H1 (cell line): ENCODE results near the gene RELA. TPM values are rescaled to one million over a fixed set of nuclear protein-coding genes. Genes with fewer than 3 reads are reported as not detected.

ENCODE experiments used
- CTCF ChIA-PET: fragments of 300-600 bp; sonication (Branson Sonifier 250); formaldehyde crosslinking; loops from one replicate; lab custom pipeline; 2021; ENCODE audit not compliant: partially characterized antibody; lab: Charles Lee
- POLR2A ChIA-PET: fragments of 300-600 bp; sonication (Branson Sonifier 250); formaldehyde crosslinking; loops from one replicate; lab custom pipeline; 2021; ENCODE audit warnings: inconsistent platforms; ENCODE audit not compliant: partially characterized antibody; lab: Charles Lee
- DNase-seq, 2 experiments: peaks; one replicate each; pipeline versions ENCODE4 v3.0.0 to v3.0.0-alpha.2; 2010 to 2022; ENCODE audit warnings: low spot score in 2 of 2, low read depth in 1 of 2, mixed read lengths in 1 of 2
- FAIRE-seq: peaks from 2 replicates; lab custom pipeline; 2011; peaks lifted over from hg19 to GRCh38; lab: Jason Lieb, UNC
- H2AFZ ChIP-seq: 2 replicates; pipeline ENCODE4 v1.8.1; 2012; ENCODE audit warnings: low read length, inconsistent platforms
- H2AK5ac ChIP-seq: 2 replicates; pipeline ENCODE4 v1.6.1; 2013; ENCODE audit warnings: low read depth, low read length
- H2BK120ac ChIP-seq: replicated peaks from 2 replicates; pipeline ENCODE3; 2013; ENCODE audit warnings: low read depth, low read length, inconsistent platforms
- H2BK12ac ChIP-seq: 2 replicates; pipeline ENCODE4 v1.6.1; 2013; ENCODE audit warnings: low read depth, low read length
- H2BK15ac ChIP-seq: 2 replicates; pipeline ENCODE4 v1.6.1; 2013; ENCODE audit warnings: low read length
- H2BK20ac ChIP-seq: 2 replicates; pipeline ENCODE4 v1.6.1; 2013; ENCODE audit warnings: low read length
- H2BK5ac ChIP-seq: 2 replicates; pipeline ENCODE4 v1.6.1; 2013; ENCODE audit warnings: low read depth, low read length
- H3K14ac ChIP-seq: 2 replicates; pipeline ENCODE4 v1.6.1; 2013; ENCODE audit warnings: inconsistent platforms; ENCODE audit not compliant: insufficient read length
- H3K18ac ChIP-seq: 2 replicates; pipeline ENCODE4 v1.6.1; 2013; ENCODE audit warnings: low read length; ENCODE audit errors: extremely low read depth
- H3K23ac ChIP-seq: 2 replicates; pipeline ENCODE4 v1.6.1; 2013; ENCODE audit warnings: inconsistent platforms; ENCODE audit not compliant: insufficient read length
- H3K23me2 ChIP-seq: 2 replicates; pipeline ENCODE4 v1.6.1; 2013; ENCODE audit warnings: low read depth, low read length
- H3K27ac ChIP-seq: 2 replicates; pipeline ENCODE4 v1.6.1; 2011; ENCODE audit warnings: low read depth, low read length, inconsistent platforms
- H3K27me3 ChIP-seq, 4 experiments: replicated peaks in 1 of 4; 1 replicate in 1 of 4; 2 replicates in 3 of 4; pipeline versions ENCODE4 v1.6.1 to v1.8.1; 2011 to 2013; ENCODE audit warnings: low read length in 3 of 4, mild to moderate bottlenecking in 3 of 4, inconsistent platforms in 2 of 4, mixed read lengths in 2 of 4, moderate library complexity in 1 of 4; ENCODE audit not compliant: control insufficient read depth in 3 of 4, insufficient read depth in 3 of 4; ENCODE audit errors: extremely low read depth in 1 of 4
- H3K36me3 ChIP-seq, 4 experiments: 2 replicates each; pipeline versions ENCODE4 v1.6.1 to v1.8.1; 2011 to 2013; ENCODE audit warnings: mild to moderate bottlenecking in 4 of 4, low read length in 3 of 4, moderate library complexity in 2 of 4, control low read depth in 1 of 4, inconsistent platforms in 1 of 4; ENCODE audit not compliant: insufficient read depth in 4 of 4, control insufficient read depth in 2 of 4
- H3K4ac ChIP-seq: replicated peaks from 2 replicates; pipeline ENCODE3; 2013; ENCODE audit warnings: low read length, low read depth, mixed read lengths, inconsistent platforms; ENCODE audit not compliant: insufficient read length
- H3K4me1 ChIP-seq, 4 experiments: replicated peaks in 1 of 4; 1 replicate in 1 of 4; 2 replicates in 3 of 4; pipeline versions ENCODE4 v1.6.1 to v1.8.1; 2011 to 2013; ENCODE audit warnings: low read length in 3 of 4, inconsistent platforms in 2 of 4, mixed read lengths in 1 of 4; ENCODE audit not compliant: insufficient read depth in 4 of 4, control insufficient read depth in 3 of 4
- H3K4me2 ChIP-seq, 2 experiments: 2 replicates each; pipeline versions ENCODE4 v1.6.1 to v1.8.1; 2011 to 2013; ENCODE audit warnings: low read depth in 2 of 2, low read length in 2 of 2, control low read depth in 1 of 2, inconsistent platforms in 1 of 2, mild to moderate bottlenecking in 1 of 2; ENCODE audit not compliant: insufficient read depth in 1 of 2
- H3K4me3 ChIP-seq, 4 experiments: fragments of 200-600, 300-600 bp in 1 of 4; sonication (generic), shearing (Covaris generic), sonication (Bioruptor Twin) in 1 of 4; 2 replicates each; pipeline versions ENCODE4 v1.5.1 to v1.8.1; 2011 to 2016; ENCODE audit warnings: low read length in 4 of 4, low read depth in 3 of 4, control low read depth in 2 of 4, inconsistent platforms in 2 of 4, mild to moderate bottlenecking in 2 of 4, mixed read lengths in 1 of 4, moderate library complexity in 1 of 4; ENCODE audit not compliant: insufficient read depth in 2 of 4; ENCODE audit errors: extremely low read depth in 1 of 4
- H3K56ac ChIP-seq: replicated peaks from 2 replicates; pipeline ENCODE3; 2013; ENCODE audit warnings: low read depth, mild to moderate bottlenecking, mixed read lengths, low read length, inconsistent platforms; ENCODE audit not compliant: insufficient read length
- H3K79me1 ChIP-seq: 2 replicates; pipeline ENCODE4 v1.6.1; 2013; ENCODE audit warnings: low read depth, low read length, control low read depth
- H3K79me2 ChIP-seq, 2 experiments: 2 replicates each; pipeline versions ENCODE4 v1.6.1 to v1.8.1; 2012 to 2013; ENCODE audit warnings: low read length in 2 of 2, mild to moderate bottlenecking in 2 of 2, inconsistent platforms in 1 of 2; ENCODE audit not compliant: insufficient read depth in 2 of 2, control insufficient read depth in 1 of 2
- H3K9ac ChIP-seq, 4 experiments: replicated peaks in 1 of 4; 1 replicate in 1 of 4; 2 replicates in 3 of 4; pipeline versions ENCODE4 v1.6.1 to v1.8.1; 2011 to 2013; ENCODE audit warnings: low read depth in 3 of 4, low read length in 3 of 4, control low read depth in 2 of 4, mild to moderate bottlenecking in 2 of 4, moderate library complexity in 2 of 4, inconsistent platforms in 1 of 4; ENCODE audit errors: extremely low read depth in 1 of 4
- H3K9me3 ChIP-seq, 2 experiments: 2 replicates each; pipeline versions ENCODE4 v1.6.1 to v1.8.1; 2012 to 2013; ENCODE audit warnings: mild to moderate bottlenecking in 2 of 2, moderate library complexity in 2 of 2, control low read depth in 1 of 2, inconsistent platforms in 1 of 2, low read depth in 1 of 2, low read length in 1 of 2, mixed read lengths in 1 of 2; ENCODE audit not compliant: insufficient read depth in 2 of 2
- H4K20me1 ChIP-seq, 2 experiments: replicated peaks in 1 of 2; 2 replicates each; pipeline versions ENCODE3 to v1.8.1; 2011 to 2013; ENCODE audit warnings: inconsistent platforms in 2 of 2, low read length in 2 of 2, mild to moderate bottlenecking in 1 of 2; ENCODE audit not compliant: insufficient read depth in 2 of 2, control insufficient read depth in 1 of 2
- H4K5ac ChIP-seq: 2 replicates; pipeline ENCODE4 v1.6.1; 2013; ENCODE audit warnings: low read length, low read depth, mixed read lengths, inconsistent platforms; ENCODE audit not compliant: insufficient read length
- H4K8ac ChIP-seq: 2 replicates; pipeline ENCODE4 v1.8.0; 2013; ENCODE audit warnings: mild to moderate bottlenecking, moderate library complexity, low read length, inconsistent platforms; ENCODE audit not compliant: insufficient read depth; ENCODE audit errors: extremely low read depth
- H4K91ac ChIP-seq: replicated peaks from 2 replicates; pipeline ENCODE3; 2013; ENCODE audit warnings: low read length, mixed read lengths, inconsistent platforms; ENCODE audit not compliant: insufficient read length
- BRCA1 ChIP-seq: IDR thresholded peaks from 2 replicates; pipeline ENCODE4 v1.6.1; 2012; ENCODE audit warnings: low read depth, low read length, improper control_type of control experiment
- KDM5A ChIP-seq: fragments of 200-600 bp; IDR thresholded peaks from 2 replicates; pipeline ENCODE4 v1.7.1; 2012; ENCODE audit warnings: mild to moderate bottlenecking, low read length, inconsistent platforms, mixed read lengths
- PHF8 ChIP-seq: fragments of 200-600 bp; sonication (generic); conservative IDR thresholded peaks from 2 replicates; pipeline ENCODE4 v1.7.1; 2012; ENCODE audit warnings: low read depth, mild to moderate bottlenecking, inconsistent platforms, low read length, moderate library complexity
- SIX5 ChIP-seq: IDR thresholded peaks from 2 replicates; pipeline ENCODE4 v1.6.1; 2011; ENCODE audit warnings: mild to moderate bottlenecking, low read depth, low read length
- TAF1 ChIP-seq: IDR thresholded peaks from 2 replicates; pipeline ENCODE4 v1.6.1; 2011; ENCODE audit warnings: mild to moderate bottlenecking, low read depth, low read length
- WGBS, 2 experiments: shearing (Covaris generic) in 1 of 2; methylation state at CpG; one replicate each; pipeline versions ENCODE4 v1.1.6 to v1.1.7; 2013 to 2015; ENCODE audit warnings: low lambda C conversion rate in 2 of 2, mixed read lengths in 2 of 2, inconsistent platforms in 1 of 2, low coverage in 1 of 2, missing lambda C conversion rate in 1 of 2; ENCODE audit not compliant: insufficient replicate concordance in 2 of 2, insufficient coverage in 1 of 2, insufficient read length in 1 of 2; ENCODE audit errors: extremely low coverage in 1 of 2, missing lambda C conversion rate in 1 of 2; 5-methylcytosine and 5-hydroxymethylcytosine counted together
- polyA plus RNA-seq, 7 experiments: library from polyadenylated mRNA; depleted of rRNA in 3 of 7; stranded (reverse) in 5 of 7; unstranded in 2 of 7; fragments of >200 nt in 5 of 7; fragments of 200-250 nt in 2 of 7; gene quantifications; 1 replicate in 5 of 7; 2 replicates in 1 of 7; 4 replicates in 1 of 7; pipeline versions ENCODE4 v1.2.1 to v1.2.3, GENCODE V29; 2011 to 2013; ENCODE audit warnings: missing spikeins in 2 of 7, mixed read lengths in 2 of 7
- total RNA-seq: library from RNA; stranded (reverse); fragmentation: NEBNext Ultra II Directional; extraction: Animal tissue kit (Norgen Biotek cat#: 25700); gene quantifications from 2 replicates; pipeline ENCODE4 v1.2.1, GENCODE V29; 2021

Gene RELA
- total and polyA plus RNA-seq, 2 of the 8 experiments (the other 6 are each of a cell fraction or from before 2014, with no cell fraction given): 21.9 to 27.5 TPM

DNA sequence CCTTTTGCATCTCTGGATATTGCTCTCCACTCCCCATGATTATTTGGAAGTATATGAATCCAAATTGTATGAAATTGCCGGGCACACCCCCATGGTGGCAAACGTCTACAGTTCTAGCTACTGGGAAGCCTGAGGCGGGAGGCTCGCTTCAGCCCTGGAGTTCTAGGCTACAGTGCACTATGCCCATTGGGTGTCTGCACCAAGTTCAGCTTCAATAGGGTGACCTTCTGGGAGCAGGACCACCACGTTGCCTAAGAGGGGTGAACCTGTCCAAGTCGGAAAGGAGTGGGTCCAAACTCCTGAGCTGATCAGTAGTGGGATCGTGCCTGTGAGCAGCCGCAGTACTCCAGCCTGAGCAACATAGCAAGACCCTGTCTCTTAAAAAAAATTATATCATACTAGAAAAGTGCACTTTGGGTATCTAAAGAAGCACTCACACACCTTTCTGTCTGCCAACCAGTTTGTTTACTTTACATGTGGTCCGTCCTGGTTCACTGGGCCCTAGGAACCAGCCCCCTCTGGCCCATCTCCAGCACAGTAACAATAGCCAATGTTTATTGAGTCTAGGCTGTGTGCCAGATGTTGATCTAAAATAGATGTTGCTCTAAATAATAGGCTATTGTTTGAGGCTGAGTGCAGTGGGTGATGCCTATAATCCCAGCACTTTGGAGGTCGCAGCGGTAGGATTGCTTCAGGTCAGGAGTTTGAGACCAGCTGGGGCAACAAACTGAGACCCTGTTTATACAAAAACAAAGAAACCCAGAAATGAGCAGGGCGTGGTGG lies 32.9 kb upstream of the RELA start:
- CTCF ChIA-PET: interaction anchor here (0.6 to 1.5 kb wide), 4 partner anchors 10 to 164 kb away, joined by 3 to 7 read pairs (median 3); partner anchors contain the start of gene MUS81
- Histone ChIP-seq H3K79me2 (no peaks in the 10 kb centered on the region), H4K91ac (no peak overlapping the region), H2BK5ac (no peak overlapping the region), H4K20me1 (no peaks in the 10 kb centered on the region), H3K18ac (no peak overlapping the region), H3K4me3 (no peak overlapping the region), H4K5ac (no peak overlapping the region), H2AFZ (no peak overlapping the region), H2AK5ac (no peak overlapping the region), H3K36me3 (no peaks in the 10 kb centered on the region), H3K4ac (no peak overlapping the region), H3K4me1 (peaks cover 0 to 2% (median 0%) of the 10 kb centered on the region in 4 experiments; a peak in 1 of 7 replicates), H3K4me2 (no peak overlapping the region), H3K56ac (no peak overlapping the region), H3K14ac (no peak overlapping the region), H2BK12ac (no peak overlapping the region)
- no peak for FAIRE-seq
- POLR2A ChIA-PET: no interaction called here
- WGBS, 2 experiments: 90% methylated on average over 12 of the region's 12 CpGs; no CpG with 5 or more reads in 1 of the 2 experiments
- no peak for TF ChIP-seq BRCA1
- TF ChIP-seq KDM5A: no peak
- TF ChIP-seq SIX5: no peak
- no peak for TF ChIP-seq PHF8
- TF ChIP-seq TAF1: no peak
- TF ChIP-seq, all 59 proteins: peak for 0
- Histone ChIP-seq H4K8ac (peak overlapping the region; percentile 38; the same call in 1 of the 2 replicates), H3K9ac (no peak overlapping the region), H2BK120ac (no peak overlapping the region), H3K9me3 (0 out of 4 replicates have a peak, but pooled peaks cover 0 to 7% of the 10 kb centered on the region in 2 experiments), H3K23me2 (peaks cover 1% of the 10 kb centered on the region; the same call in 1 of the 2 replicates), H2BK15ac (no peak overlapping the region), H2BK20ac (no peak overlapping the region), H3K27ac (no peak overlapping the region), H3K23ac (no peak overlapping the region), H3K27me3 (no peaks in the 10 kb centered on the region; a peak in 3 of 7 replicates), H3K79me1 (no peaks in the 10 kb centered on the region)
- no peak for DNase-seq
